MG63 (cell line): ENCODE measurements around the gene ARSA. TPM values are rescaled to one million over a fixed set of nuclear protein-coding genes. Genes with fewer than 3 reads are reported as not detected.
A peak's percentile ranks its signal among the peaks of the same experiment; 100 is the strongest.

ENCODE experiments used
- DNase-seq: peaks from one replicate; pipeline ENCODE4 v3.0.0-alpha.2; 2020
- H3K27me3 ChIP-seq: fragments of 250-450 bp; sonication (Bioruptor Pico); 2 replicates; pipeline ENCODE4 v1.5.1; 2020; ENCODE audit warnings: mild to moderate bottlenecking, moderate library complexity
- H3K36me3 ChIP-seq: fragments of 250-450 bp; sonication (Bioruptor Pico); 2 replicates; pipeline ENCODE4 v1.5.1; 2020; ENCODE audit warnings: mild to moderate bottlenecking, moderate library complexity
- H3K4me3 ChIP-seq: fragments of 250-450 bp; sonication (Bioruptor Pico); 2 replicates; pipeline ENCODE4 v1.5.1; 2020; ENCODE audit warnings: mild to moderate bottlenecking, moderate library complexity
- H3K9me3 ChIP-seq: fragments of 250-450 bp; sonication (Bioruptor Pico); 2 replicates; pipeline ENCODE4 v1.5.1; 2020; ENCODE audit warnings: mild to moderate bottlenecking, moderate library complexity
- total RNA-seq: library from RNA; depleted of rRNA; stranded (reverse); fragments of >200 nt; shearing (Covaris generic); gene quantifications from 2 replicates; pipeline ENCODE4 v1.2.3, GENCODE V29; 2014; ENCODE audit warnings: low replicate concordance; rRNA removed

The ARSA gene
- total RNA-seq, 1 experiment from 2014 or later = 16.0 TPM

DNA sequence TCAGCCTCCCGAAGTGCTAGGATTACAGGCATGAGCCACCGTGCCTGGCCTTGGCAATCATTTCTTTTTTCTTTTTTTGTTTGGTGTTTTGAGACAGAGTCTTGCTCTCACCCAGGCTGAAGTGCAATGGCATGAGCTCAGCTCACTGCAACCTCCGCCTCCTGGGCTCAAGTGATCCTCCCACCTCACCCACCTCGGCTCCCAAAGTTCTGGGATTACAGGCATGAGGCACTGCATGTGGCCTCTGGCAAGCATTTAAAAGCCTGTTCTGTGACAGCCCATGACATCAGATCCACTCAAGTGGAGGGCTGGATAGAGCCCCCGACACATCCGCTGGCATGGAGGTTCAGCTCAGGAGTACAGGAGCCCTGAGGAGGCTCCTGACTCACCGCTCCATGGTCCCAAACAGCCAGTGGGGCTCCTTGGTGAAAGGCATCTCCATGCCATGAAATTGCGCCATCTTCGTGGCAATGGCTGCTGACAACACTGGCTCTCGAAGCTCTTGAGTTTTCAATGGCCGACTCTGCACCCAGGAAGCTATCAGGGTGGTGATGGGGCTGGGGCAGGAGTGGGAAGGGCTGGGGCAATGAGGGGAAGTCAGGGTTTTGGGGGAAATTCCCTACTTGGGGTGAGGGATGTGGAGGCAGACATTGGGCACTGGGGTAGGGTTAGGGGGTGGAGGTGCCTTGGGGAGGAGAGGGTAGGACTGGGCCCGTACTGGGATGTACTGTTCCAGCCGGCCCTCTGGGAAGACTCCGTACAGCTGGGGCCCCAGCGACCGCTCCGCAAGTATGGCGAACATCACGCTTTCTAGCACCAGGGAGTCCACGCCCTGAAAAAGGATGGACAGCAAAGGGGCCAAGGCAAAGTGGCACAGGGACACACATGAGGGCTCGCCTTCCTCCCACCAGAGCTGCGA lies 46.7 kb downstream of the ARSA start:
- no peak for DNase-seq
- 0 out of 2 replicates have a peak, but pooled peaks cover 6% of the 10 kb centered on the region for H3K36me3 ChIP-seq
- no peaks in the 10 kb centered on the region for H3K27me3 ChIP-seq

DNA sequence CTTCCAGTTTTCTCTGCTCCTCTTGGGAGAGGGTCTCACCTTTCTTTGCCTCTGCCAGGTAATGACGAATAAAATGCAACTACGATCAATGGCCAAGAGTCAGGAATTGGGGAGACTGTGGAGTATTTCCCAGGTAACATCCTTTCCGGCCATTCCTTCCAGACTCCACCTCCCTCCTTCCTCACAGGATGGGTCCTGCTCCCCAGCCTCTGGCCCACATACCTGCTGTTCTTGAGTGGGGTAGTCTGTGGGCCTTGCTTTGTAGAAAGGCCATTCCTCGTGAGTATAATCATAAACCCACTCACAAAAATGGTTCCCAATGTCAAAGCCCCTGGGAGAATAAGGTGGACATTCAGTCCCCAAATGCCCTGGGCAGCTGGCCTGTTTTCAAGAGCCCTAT lies 48.2 kb downstream of the ARSA start:
- DNase-seq = no peak
- Histone ChIP-seq H3K36me3 (0 out of 2 replicates have a peak, but pooled peaks cover 6% of the 10 kb centered on the region), H3K9me3 (no peaks in the 10 kb centered on the region), H3K4me3 (no peak overlapping the region), H3K27me3 (no peaks in the 10 kb centered on the region)

More for the DNA sequence above, 46.7 kb downstream of the ARSA start:
- Histone ChIP-seq H3K4me3 (peak overlapping the region; percentile 87), H3K9me3 (no peaks in the 10 kb centered on the region)

DNA sequence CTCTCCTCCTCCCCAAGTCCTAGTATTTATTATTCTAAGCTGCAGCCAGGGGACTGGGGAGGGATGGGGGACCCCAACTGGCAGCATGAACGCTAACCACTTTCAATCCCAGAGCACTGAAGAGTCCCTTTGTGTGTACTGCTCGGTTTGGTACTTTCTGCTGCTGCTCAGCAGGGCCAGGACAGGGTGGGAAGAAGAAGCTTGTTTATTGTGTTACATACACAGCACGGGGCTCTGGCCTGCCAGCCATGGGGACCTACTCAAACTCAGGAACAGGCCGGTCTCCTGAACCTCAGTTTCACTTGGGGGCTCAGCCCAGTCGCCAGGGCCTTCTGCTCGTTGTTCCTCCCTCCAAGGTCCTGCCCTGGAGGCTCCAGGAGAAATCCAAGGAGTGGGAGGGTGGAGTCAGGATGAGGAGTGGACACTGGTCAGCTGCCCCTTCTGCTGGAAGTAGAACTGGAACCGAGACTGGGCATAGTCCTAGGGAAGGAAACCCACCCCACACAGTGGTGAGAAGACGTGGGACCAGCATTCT lies 49.1 kb downstream of the ARSA start:
- Histone ChIP-seq H3K36me3 (0 out of 2 replicates have a peak, but pooled peaks cover 6% of the 10 kb centered on the region), H3K27me3 (no peaks in the 10 kb centered on the region), H3K4me3 (no peak overlapping the region), H3K9me3 (no peaks in the 10 kb centered on the region)
- DNase-seq = no peak

DNA sequence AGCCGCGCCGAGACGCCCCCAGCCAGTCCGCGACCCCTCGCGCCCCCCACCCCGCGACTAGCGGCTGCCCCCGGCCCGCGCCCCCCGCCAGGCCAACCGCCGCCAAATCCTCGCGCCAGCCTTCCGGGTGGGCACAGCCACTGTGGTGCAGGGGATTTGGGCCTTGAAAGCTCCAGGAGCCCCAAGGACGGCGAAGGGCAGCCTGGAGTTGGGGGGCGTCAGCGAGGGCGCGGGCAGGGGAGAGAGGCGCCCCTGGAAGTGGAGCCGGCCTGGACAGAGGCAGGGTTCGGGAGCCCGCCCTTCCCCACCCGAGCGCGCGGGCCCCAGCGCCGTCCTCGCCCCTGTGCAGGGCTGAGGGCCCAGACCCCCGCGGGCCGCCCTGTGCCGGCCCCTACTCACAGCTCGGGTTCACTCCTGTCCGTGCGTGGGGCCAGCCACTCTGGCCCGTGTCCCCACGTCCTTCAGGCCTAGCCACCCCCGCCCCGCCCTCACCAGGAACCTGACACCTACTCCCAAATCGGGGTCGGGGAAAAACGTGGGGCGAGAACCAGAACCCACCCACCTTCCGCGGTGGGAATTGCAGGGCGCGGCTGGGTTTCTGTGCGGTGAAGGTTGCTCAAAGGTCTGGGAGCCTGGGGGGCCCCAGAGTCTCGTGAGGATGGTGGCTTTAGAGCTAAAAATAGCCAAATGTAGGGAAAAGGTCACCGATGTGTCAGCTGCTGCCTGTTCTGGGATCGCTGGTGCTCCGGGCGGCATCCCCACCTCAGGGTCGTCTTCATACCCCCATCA lies 49.8 kb downstream of the ARSA start, which contains the start of gene CPT1B:
TSS of gene CPT1B (minus strand) at position 441 of the 789 bp plus-strand sequence. CDS start 512 bp downstream, outside the sequence.
- DNase-seq = no peak
- Histone ChIP-seq H3K4me3 (no peak within 1 kb of the TSS), H3K27me3 (no peaks in the 10 kb centered on the region)

DNA sequence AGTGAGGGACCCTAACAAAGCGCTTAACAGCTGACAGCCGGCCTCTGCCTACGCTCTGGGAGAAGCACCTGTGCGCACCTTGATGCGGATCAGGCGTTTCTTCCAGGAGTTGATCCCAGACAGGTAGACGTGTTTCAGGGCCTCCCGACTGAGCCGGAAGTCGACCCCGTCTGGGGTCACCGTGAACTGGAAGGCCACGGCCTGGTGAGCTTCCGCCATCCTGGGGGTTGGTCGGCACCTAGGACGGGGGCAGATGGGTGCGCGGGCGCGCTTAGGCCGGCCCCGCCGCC lies 50.3 kb downstream of the ARSA start:
- DNase-seq = no peak
- Histone ChIP-seq H3K4me3 (no peak overlapping the region), H3K27me3 (no peaks in the 10 kb centered on the region), H3K36me3 (0 out of 2 replicates have a peak, but pooled peaks cover 6% of the 10 kb centered on the region), H3K9me3 (no peaks in the 10 kb centered on the region)

More for the DNA sequence above, 49.8 kb downstream of the ARSA start, which contains the start of gene CPT1B:
- H3K9me3 ChIP-seq = no peaks in the 10 kb centered on the region
- H3K36me3 ChIP-seq = 0 out of 2 replicates have a peak, but pooled peaks cover 6% of the 10 kb centered on the region

DNA sequence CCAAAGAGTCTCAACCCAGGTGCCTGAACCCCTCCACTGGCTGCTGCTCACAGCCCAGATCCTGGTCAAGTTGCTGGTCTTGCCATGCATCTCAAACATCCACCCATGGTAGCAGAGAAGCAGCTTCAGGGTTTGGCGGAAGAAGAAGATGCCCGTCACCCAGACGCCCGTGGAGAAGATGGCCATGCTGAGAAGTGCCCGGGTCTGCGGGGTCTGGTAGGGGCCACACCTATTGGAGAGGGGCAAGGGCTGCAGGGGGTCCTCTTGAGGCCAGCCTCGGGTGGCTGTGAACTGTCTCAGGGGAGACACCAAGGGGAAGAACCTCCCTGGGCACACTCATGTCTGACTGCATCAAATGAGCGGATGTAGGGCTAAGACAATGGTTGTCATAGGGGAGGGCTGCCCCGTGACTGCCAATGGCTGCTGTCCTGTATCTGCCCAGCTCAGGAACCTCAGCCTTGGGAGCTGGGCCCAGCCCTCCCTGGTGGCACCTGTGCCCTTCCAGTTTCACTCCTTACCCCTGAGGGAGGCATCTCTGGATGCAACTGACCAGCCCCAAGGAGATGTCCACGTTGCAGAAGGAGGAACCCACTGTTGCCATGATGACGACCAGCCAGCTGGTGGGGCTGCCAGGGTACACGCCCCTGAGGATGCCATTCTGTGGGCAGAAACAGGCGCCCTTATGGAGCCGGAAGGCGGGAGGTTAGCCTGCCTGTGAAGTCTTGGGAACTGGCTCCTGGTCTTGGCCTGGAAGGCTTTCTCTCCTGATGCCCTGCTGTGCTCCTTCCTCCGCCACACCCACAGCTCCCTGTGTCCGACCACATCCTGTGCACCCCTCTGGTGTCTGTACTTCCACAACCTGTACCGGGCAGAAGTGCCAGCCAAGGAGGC lies 50.9 kb downstream of the ARSA start:
- Histone ChIP-seq H3K36me3 (0 out of 2 replicates have a peak, but pooled peaks cover 6% of the 10 kb centered on the region), H3K9me3 (no peaks in the 10 kb centered on the region), H3K27me3 (no peaks in the 10 kb centered on the region), H3K4me3 (no peak overlapping the region)
- DNase-seq = no peak

DNA sequence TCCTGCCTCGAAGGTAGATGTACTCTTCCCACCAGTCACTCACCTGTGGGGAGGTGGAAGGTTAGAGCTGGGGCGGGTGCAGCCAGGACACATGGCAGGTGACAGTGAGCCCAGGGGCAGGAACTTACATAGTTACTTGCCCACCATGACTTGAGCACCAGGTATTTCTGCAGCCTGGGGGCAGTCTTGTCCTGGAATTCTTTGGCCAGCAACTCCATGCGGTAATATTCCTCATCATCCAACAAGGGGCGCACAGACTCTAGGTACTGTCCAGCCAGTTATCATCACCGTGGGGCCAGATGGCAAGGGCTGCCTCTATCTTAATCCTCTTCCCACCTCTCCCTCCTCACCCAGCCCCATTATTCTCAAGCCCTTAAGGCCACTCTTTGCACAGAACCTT lies 51.9 kb downstream of the ARSA start:
- peak; percentile 10 for DNase-seq
- H3K27me3 ChIP-seq = no peaks in the 10 kb centered on the region
- H3K4me3 ChIP-seq = no peak overlapping the region
- H3K9me3 ChIP-seq = no peaks in the 10 kb centered on the region
- H3K36me3 ChIP-seq = 0 out of 2 replicates have a peak, but pooled peaks cover 6% of the 10 kb centered on the region

DNA sequence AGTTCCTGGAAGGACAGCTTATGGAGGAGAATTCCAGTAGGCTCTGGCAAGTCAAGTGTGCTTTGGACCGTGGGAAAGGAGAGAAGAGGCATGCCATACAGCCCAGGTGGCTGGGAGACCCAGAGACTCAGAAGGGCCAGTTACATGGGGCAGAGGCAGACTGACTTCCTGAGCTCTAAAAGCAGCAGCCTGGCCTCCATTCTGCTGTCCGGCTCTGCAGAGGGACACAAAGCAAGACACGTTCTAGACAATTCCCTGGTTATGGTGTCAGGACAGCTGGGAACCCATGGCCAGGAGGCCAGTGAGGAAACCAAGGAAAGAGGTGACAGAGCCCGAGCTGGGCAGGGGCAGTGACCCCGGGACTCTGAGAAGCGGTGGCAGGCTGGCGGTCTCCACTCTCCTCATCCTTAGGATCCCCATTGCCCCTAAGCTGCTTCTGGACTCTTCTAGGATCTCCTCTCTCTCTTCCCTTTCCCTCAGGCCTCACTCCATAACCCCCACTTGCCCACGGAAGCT lies 52.5 kb downstream of the ARSA start:
- Histone ChIP-seq H3K27me3 (no peaks in the 10 kb centered on the region), H3K9me3 (no peaks in the 10 kb centered on the region), H3K4me3 (no peak overlapping the region), H3K36me3 (0 out of 2 replicates have a peak, but pooled peaks cover 3% of the 10 kb centered on the region)
- no peak for DNase-seq

Other genes starting within 250 kb of the ARSA start
- 38.7 and 66.1 TPM in 2 replicates for gene SBF1, start 153.1 kb downstream of the ARSA start, total RNA-seq
- gene ADM2, start 146.6 kb downstream of the ARSA start, total RNA-seq = 2.2 and 6.9 TPM in 2 replicates
- gene MIOX, start 141.3 kb downstream of the ARSA start, total RNA-seq = 0.35 TPM in 1 of 2 replicates, not detected in the other
- gene LMF2, start 120.5 kb downstream of the ARSA start, total RNA-seq = 23.0 and 30.3 TPM in 2 replicates
- gene NCAPH2, start 119.9 kb downstream of the ARSA start, total RNA-seq = 68.0 and 102 TPM in 2 replicates
- 1.2 and 3.2 TPM in 2 replicates for gene SCO2, start 102.6 kb downstream of the ARSA start, total RNA-seq
- 22.1 and 22.2 TPM in 2 replicates for gene TYMP, start 98.1 kb downstream of the ARSA start, total RNA-seq
- not detected in 2 replicates for gene KLHDC7B, start 82.3 kb downstream of the ARSA start, total RNA-seq
- not detected in 2 replicates for gene SYCE3, start 65.2 kb downstream of the ARSA start, total RNA-seq
- 4.4 and 9.9 TPM in 2 replicates for gene CPT1B, start 49.7 kb downstream of the ARSA start, total RNA-seq
- gene CHKB, start 45.3 kb downstream of the ARSA start, total RNA-seq = 1.3 and 5.5 TPM in 2 replicates
- 2.2 TPM in 1 of 2 replicates, not detected in the other for gene MAPK8IP2, start 27.4 kb downstream of the ARSA start, total RNA-seq
- 1.3 and 2.6 TPM in 2 replicates for gene SHANK3, start 44.7 kb upstream of the ARSA start, total RNA-seq
- not detected in 2 replicates for gene ACR, start 110.1 kb upstream of the ARSA start, total RNA-seq
- gene RABL2B, start 155.5 kb upstream of the ARSA start, total RNA-seq = 6.5 and 11.5 TPM in 2 replicates